ENCODE measurements around the gene EIF4G2. TPM values are rescaled to one million over a fixed set of nuclear protein-coding genes. Genes with fewer than 3 reads are reported as not detected.

Gene EIF4G2
- total and polyA plus RNA-seq, 2 of the 8 experiments (the other 6 are each of a cell fraction or from before 2014, with no cell fraction given) = 438 to 964 TPM

GRCh38 chr11:10778217-10778970 lies 30.3 kb downstream of the EIF4G2 start:
- Histone ChIP-seq H3K27ac (ENCODE audit: low read depth, low read length) (no peak overlapping the region), H3K18ac (ENCODE audit: extremely low read depth, low read length) (no peak overlapping the region), H4K91ac (replicated peaks; ENCODE audit: insufficient read length, low read length) (no peak overlapping the region), H3K79me2 (ENCODE audit: control insufficient read depth in 1 of 2, insufficient read depth in 2 of 2, low read length in 2 of 2) (no peaks in the 10 kb centered on the region), H3K23me2 (ENCODE audit: low read depth, low read length) (no peaks in the 10 kb centered on the region), H4K8ac (ENCODE audit: extremely low read depth, insufficient read depth, low read length) (no peak overlapping the region), H3K36me3 (ENCODE audit: control insufficient read depth in 2 of 4, insufficient read depth in 4 of 4, low read length in 3 of 4) (peaks cover 7 to 44% (median 27%) of the 10 kb centered on the region in 4 experiments; a peak in 7 of 8 replicates), H4K5ac (ENCODE audit: insufficient read length, low read depth, low read length) (no peak overlapping the region), H3K9ac (replicated peaks in 1 of 4; ENCODE audit: extremely low read depth in 1 of 4, low read depth in 3 of 4, low read length in 3 of 4) (no peak overlapping the region), H3K4ac (replicated peaks; ENCODE audit: insufficient read length, low read depth, low read length) (no peak overlapping the region), H2BK120ac (replicated peaks; ENCODE audit: low read depth, low read length) (no peak overlapping the region), H2BK20ac (ENCODE audit: low read length) (no peak overlapping the region), H2AFZ (ENCODE audit: low read length) (no peak overlapping the region), H3K14ac (ENCODE audit: insufficient read length) (no peak overlapping the region), H3K27me3 (replicated peaks in 1 of 4; ENCODE audit: control insufficient read depth in 3 of 4, extremely low read depth in 1 of 4, insufficient read depth in 3 of 4, low read length in 3 of 4) (no peaks in the 10 kb centered on the region), H4K20me1 (replicated peaks in 1 of 2; ENCODE audit: control insufficient read depth in 1 of 2, insufficient read depth in 2 of 2, low read length in 2 of 2) (no peaks in the 10 kb centered on the region), H3K4me1 (replicated peaks in 1 of 4; ENCODE audit: control insufficient read depth in 3 of 4, insufficient read depth in 4 of 4, low read length in 3 of 4) (no peaks in the 10 kb centered on the region), H3K4me3 (ENCODE audit: extremely low read depth in 1 of 4, insufficient read depth in 2 of 4, low read depth in 3 of 4, low read length in 4 of 4) (no peak overlapping the region), H3K9me3 (ENCODE audit: insufficient read depth in 2 of 2, low read depth in 1 of 2, low read length in 1 of 2) (no peaks in the 10 kb centered on the region), H2BK12ac (ENCODE audit: low read depth, low read length) (no peak overlapping the region), H2AK5ac (ENCODE audit: low read depth, low read length) (no peak overlapping the region), H2BK15ac (ENCODE audit: low read length) (no peak overlapping the region), H2BK5ac (ENCODE audit: low read depth, low read length) (no peak overlapping the region), H3K4me2 (ENCODE audit: insufficient read depth in 1 of 2, low read depth in 2 of 2, low read length in 2 of 2) (no peak overlapping the region), H3K79me1 (ENCODE audit: low read depth, low read length) (no peaks in the 10 kb centered on the region), H3K56ac (replicated peaks; ENCODE audit: insufficient read length, low read depth, low read length) (no peak overlapping the region), H3K23ac (ENCODE audit: insufficient read length) (no peak overlapping the region)
- WGBS, 2 experiments (ENCODE audit: extremely low coverage in 1 of 2, insufficient coverage in 1 of 2, insufficient read length in 1 of 2, insufficient replicate concordance in 2 of 2, low coverage in 1 of 2, low lambda C conversion rate in 2 of 2, missing lambda C conversion rate in 1 of 2) = 92% methylated on average over 13 of the region's 13 CpGs; no CpG with 5 or more reads in 1 of the 2 experiments
- no peak for DNase-seq (ENCODE audit: low read depth in 1 of 2, low spot score in 2 of 2)
- FAIRE-seq = no peak
- ChIA-PET POLR2A (ENCODE audit: partially characterized antibody) (interaction anchor here (1.6 kb wide), 1 partner anchor 17 kb away, joined by 3 read pairs; no protein-coding TSS in a partner anchor), CTCF (ENCODE audit: partially characterized antibody) (no interaction called here)
- no peak for TF ChIP-seq HDAC6 (IDR thresholded peaks at IDR 0.05; ENCODE audit: low read depth, low read length)
- TF ChIP-seq RNF2 (IDR thresholded peaks at IDR 0.05; ENCODE audit: borderline replicate concordance, low read depth, low read length, missing control alignments, poor library complexity, severe bottlenecking) = no peak
- TF ChIP-seq NRF1 (IDR thresholded peaks at IDR 0.05; ENCODE audit: low read depth, low read length) = no peak
- no peak for TF ChIP-seq TAF7 (optimal IDR thresholded peaks at IDR 0.05; ENCODE audit: borderline replicate concordance, low read depth, low read length)
- no peak for TF ChIP-seq TBP (IDR thresholded peaks at IDR 0.05; ENCODE audit: low read depth, low read length)
- TF ChIP-seq SP2 (IDR thresholded peaks at IDR 0.05; ENCODE audit: low read length) = no peak
- TF ChIP-seq EZH2 (IDR thresholded peaks at IDR 0.05; ENCODE audit: low read depth, low read length, severe bottlenecking) = no peak
- TF ChIP-seq SUZ12 (IDR thresholded peaks at IDR 0.05; ENCODE audit: low read length) = no peak
- no peak for TF ChIP-seq CBX5 (IDR thresholded peaks at IDR 0.05; ENCODE audit: low read depth, low read length)
- no peak for TF ChIP-seq RFX5 (IDR thresholded peaks at IDR 0.05; ENCODE audit: borderline replicate concordance, low read depth, low read length)
- TF ChIP-seq KDM1A (IDR thresholded peaks at IDR 0.05; ENCODE audit: borderline replicate concordance, low read length) = no peak
- TF ChIP-seq CHD2 (IDR thresholded peaks at IDR 0.05; ENCODE audit: low read length) = no peak
- TF ChIP-seq SP4 (IDR thresholded peaks at IDR 0.05; ENCODE audit: low read length) = no peak
- TF ChIP-seq CHD1 (IDR thresholded peaks at IDR 0.05; ENCODE audit: low read depth, low read length) = no peak

Measured in H1 (cell line).